IPS-18c (cell line): Measurements from ENCODE around the gene IQSEC3.
"Not testable (repeated sequence)": the region's sequence is repeated elsewhere in the genome, so short reads cannot be mapped to it uniquely, and the experiment has no call there.

Experiments
- H3K4me3 ChIP-seq: 2 replicates; pipeline ENCODE4 v1.7.0; 2013; ENCODE audit warnings: low read depth, mild to moderate bottlenecking, low read length, moderate library complexity; ENCODE audit not compliant: insufficient read depth
- H3K9me3 ChIP-seq: one replicate; pipeline ENCODE4 v1.6.1; 2013; ENCODE audit warnings: mild to moderate bottlenecking, low read length, moderate library complexity; ENCODE audit not compliant: control insufficient read depth, insufficient read depth

IQSEC3 gene

DNA sequence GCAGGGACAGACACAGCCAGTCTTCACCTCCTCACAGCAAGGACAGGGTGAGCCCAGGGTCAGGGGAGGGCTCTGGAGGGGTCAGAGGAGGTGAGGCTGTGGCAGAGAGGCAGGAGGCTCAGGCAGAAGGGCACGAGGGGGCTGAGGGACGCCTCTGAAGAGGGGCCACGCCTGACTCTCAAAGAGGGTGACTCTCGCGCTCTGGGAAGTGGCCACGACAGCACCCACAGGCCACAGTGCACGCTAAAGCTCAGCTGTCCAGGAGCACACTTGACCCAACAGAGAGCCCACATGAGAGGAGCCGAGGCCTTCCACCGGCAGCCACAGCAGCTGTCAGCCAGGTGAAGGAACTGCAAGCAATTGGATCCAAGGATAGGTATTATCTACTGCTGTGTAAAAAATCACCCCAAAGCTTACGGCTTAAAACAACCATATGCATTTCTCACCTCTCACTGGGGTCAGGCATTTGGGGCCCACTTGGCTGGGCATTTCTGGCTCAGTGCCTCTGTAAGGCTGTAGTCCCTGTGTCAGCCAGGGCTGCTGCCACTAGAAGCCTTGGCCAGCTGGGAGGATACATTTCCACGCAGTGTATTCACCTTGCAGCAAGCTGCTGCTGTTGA is 119.5 kb downstream of the IQSEC3 start:
- Histone ChIP-seq H3K9me3 (peaks cover 2% of the 10 kb centered on the region), H3K4me3 (no peak overlapping the region)

DNA sequence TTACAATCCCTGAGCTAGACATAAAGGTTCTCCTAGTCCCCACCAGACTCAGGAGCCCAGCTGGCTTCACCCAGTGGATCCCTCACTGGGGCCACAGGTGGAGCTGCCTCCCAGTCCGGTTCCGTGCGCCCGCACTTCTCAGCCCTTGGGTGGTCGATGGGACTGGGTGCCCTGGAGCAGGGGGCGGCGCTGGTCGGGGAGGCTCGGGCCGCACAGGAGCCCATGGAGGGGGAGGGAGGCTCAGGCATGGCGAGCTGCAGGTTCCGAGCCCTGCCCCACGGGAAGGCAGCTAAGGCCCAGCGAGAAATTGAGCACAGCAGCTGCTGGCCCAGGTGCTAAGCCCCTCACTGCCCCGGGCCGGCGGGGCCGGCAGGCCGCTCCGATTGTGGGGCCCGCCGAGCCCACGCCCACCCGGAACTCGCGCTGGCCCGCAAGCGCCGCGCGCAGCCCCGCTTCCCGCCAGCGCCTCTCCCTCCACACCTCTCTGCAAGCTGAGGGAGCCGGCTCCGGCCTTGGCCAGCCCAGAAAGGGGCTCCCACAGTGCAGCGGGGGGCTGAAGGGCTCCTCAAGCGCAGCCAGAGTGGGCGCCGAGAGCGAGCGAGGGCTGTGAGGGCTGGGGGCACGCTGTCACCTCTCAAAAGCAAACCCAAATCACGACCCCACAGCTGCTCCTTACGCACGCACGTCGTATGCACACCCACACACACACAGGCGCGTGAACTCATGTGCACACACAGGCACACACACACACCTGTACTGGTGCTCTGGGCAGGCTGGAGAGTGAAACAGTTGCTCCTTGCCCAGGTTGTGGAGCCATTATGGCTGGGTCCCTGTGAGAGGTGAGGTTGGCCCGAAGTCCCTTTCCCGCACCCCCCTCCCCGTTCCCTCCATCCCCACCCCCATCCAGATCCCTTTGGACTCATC is 121.7 kb downstream of the IQSEC3 start:
- H3K9me3 ChIP-seq, result not testable (repeated sequence)
- H3K4me3 ChIP-seq, result peak overlapping the region; percentile 77

DNA sequence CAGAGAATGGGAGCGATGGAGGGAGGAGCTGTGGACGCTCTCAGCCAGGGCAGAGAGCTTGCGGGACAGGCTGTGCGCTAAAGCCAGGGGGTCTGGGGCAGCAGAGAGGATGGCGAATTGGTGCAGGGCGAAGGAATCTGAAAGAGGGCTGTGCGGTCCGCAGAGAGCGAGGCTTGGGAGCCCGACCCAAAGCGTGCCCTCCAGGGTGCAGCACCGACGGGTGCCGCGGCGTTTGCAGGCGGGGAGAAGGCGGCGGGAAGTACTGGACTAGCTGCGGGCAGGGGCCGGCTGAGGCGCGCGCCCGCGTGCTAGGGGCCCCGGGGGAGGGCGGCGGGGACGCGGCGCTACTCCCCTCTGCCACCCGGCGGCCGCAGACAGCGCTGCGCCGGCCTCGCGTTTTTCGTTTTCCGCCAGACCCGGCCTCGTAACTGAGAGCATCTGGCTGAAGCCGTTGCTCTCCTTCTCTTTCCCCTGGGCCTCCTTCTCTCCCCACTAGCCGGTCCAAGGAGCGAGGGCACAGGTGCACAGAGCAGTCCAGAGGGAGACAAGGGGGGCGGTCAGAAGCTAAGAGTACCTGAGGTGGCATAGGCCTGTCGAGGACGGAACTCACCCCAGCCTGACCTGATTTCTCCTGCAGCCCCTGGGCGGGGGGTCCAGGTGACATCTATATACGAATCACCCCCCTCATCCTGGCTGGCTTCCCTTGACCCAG is 122.5 kb downstream of the IQSEC3 start:
- H3K4me3 ChIP-seq, result peak overlapping the region; percentile 77
- peaks cover 2% of the 10 kb centered on the region for H3K9me3 ChIP-seq

DNA sequence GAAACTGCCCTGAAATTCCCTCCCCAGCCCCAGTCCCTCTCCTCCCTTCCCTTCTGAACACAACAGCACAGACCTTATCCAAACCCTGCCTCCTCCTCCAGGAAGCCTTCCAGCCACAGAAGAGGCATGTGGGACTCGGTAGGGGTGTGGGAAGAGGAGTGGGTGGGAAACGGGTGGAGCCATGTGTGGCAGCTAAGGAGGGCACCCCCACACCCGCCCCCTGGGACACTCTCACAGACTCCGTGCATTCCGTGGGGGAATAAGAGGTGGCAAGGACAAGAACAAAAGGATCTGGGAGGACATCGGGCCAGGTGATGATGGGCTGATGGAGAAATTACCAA is 123.0 kb downstream of the IQSEC3 start:
- peaks cover 2% of the 10 kb centered on the region for H3K9me3 ChIP-seq
- no peak overlapping the region for H3K4me3 ChIP-seq

DNA sequence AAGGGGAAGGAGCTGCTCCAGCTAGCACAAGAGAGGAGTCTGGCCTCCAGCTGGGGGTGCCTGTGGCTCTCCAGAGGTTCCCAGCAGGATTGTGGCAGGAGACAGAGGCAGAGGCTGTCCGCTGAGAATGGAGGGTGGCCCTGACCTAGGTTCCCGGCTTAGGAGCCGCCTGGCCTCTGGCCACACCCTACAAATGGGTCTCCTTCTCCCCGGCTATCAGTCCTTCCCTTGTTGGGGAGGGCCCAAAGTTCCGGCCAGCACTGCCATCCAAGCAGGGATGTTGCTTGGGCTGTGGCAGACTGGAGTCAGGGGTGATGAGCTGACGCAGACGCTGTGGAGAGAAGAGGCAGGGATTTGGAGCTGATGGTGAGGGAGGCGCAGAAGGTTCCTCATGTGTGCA is 124.3 kb downstream of the IQSEC3 start:
- Histone ChIP-seq H3K4me3 (no peak overlapping the region), H3K9me3 (peaks cover 2% of the 10 kb centered on the region)

DNA sequence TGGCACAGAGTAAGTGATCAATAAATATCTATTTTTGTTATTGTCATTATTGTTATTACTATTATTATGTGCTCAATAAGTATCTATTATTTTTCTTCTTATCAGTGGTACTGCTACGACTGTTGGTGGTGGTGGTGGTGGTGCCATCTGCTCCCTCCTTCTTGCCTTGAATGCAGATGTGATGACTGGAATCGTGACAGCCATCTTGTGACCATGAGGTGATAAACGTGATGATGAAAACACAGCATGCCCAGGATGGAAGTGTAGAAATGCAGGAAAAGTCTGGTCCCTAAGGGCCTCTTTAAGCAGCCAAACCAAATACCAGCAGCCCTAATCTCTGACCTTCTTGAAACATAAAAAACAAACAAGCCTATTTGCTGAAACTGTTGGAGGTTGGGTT is 125.0 kb downstream of the IQSEC3 start:
- no peak overlapping the region for H3K4me3 ChIP-seq
- H3K9me3 ChIP-seq, result peaks cover 2% of the 10 kb centered on the region

DNA sequence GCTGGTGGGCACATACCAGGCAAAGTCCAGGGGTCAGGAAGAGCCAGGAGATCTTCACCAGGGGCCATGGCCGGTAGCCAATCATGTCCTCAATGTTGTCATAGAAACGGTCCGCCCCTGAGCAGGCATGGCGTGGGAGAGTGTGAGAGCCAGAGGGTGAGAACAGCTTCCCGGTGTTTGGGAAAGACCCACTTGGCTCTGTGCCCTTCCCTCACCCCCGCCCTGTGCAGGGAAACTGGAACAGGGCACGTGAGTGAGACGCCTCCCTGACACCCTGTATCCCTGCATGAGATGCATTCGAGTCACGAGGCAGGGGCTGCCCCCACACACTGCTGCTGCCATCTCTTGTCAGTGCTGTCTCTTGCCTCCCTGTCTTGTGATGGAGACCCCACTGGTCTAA is 126.7 kb downstream of the IQSEC3 start:
- Histone ChIP-seq H3K9me3 (peaks cover 2% of the 10 kb centered on the region), H3K4me3 (no peak overlapping the region)

DNA sequence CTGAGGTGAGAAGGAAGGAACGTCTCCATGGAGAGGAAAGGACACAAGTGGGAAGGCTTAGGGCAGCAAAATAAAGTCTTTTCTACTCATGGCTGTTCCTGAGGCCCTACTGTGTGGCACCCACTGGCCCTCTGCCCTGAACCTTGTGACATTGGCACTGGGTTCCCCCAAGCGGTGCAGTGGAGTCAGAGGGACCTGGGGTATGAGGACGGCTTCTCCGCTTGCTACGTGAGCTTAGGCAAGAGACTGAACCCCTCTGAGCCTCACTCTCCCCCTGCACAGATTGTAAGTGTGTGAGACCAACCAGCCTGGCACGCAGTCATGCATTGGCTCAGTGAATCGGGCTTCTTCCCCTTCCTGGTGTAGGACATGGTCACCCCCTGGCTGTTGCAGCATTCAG is 127.7 kb downstream of the IQSEC3 start:
- H3K4me3 ChIP-seq, result no peak overlapping the region
- peaks cover 2% of the 10 kb centered on the region for H3K9me3 ChIP-seq

DNA sequence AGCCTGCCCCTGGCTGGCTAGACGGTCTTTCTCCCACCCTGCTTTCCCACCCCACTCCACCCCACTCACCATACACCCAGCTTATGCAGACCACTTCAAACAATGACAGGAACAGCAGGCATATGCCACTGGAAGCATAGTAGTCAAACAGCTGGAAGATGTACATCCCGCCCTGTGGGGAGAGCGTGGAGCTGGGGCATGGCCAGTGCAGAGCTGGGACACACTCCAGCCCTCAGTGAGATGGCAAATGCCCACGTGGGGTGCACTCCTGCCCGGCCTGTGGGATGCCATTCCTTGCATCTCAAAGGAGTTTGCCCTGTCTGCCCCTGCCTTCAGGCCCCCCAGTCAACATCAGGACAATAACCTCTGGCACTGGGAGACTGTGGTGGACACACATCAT is 128.6 kb downstream of the IQSEC3 start:
- Histone ChIP-seq H3K4me3 (no peak overlapping the region), H3K9me3 (no peaks in the 10 kb centered on the region)

DNA sequence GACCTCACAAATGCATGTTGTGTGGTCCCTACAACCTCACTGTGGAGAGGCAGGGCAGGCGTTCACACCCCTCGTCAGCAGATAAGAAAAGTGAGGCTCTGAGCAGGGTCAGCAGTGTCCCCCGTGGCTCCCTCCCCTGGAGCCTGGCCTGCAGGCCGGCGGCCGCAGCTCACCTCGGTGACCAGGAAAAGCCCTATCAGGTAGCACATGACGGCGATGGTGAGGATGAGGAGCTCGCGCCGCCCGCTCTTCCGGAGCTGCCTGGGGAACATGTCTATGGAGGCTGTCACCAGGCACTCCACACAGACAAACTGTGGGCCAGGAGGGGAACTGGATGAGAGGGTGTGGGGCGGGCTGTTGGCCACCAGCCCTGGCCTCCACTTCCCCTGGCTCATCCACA is 129.4 kb downstream of the IQSEC3 start:
- Histone ChIP-seq H3K9me3 (no peaks in the 10 kb centered on the region), H3K4me3 (no peak overlapping the region)

DNA sequence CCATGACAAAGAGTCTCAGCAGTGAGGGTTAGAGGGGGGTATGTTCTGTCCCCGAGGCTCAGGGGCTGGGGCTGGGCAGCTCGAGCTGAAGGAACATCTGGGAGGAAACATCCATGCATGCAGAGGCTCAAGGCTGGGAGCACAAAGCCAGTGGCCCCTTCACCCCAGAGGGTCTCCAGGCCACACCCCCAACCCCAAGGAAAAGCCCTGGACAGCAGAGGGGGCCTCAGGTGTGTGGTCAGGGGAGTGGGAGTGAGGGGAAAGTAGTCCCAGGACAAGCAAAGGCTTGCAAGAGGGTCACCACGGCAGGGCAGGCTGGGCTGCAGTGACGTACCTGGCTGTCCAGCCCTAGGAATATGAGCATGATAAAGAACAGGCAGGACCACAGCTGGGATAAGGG is 129.9 kb downstream of the IQSEC3 start:
- Histone ChIP-seq H3K4me3 (no peak overlapping the region), H3K9me3 (no peaks in the 10 kb centered on the region)

DNA sequence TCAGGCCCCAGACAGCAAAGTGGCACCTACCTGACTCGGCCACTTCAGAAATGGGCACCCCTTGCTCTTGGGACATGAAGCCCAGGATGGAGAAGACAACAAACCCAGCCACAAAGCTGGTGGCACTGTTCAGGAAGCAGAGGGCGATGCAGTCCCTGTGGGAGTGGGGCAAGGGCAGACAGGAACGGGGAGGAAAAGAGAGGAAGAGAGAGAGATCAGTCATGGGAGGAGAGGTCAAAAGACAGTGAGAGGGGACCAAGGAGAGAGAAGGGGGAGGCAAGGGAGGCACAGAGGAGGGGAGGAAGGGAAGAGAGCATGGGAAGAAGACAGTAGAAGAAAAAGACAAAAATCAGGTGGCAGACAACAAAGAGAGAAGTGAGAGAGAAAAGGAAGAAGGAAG is 130.8 kb downstream of the IQSEC3 start:
- no peak overlapping the region for H3K4me3 ChIP-seq
- H3K9me3 ChIP-seq, result no peaks in the 10 kb centered on the region

DNA sequence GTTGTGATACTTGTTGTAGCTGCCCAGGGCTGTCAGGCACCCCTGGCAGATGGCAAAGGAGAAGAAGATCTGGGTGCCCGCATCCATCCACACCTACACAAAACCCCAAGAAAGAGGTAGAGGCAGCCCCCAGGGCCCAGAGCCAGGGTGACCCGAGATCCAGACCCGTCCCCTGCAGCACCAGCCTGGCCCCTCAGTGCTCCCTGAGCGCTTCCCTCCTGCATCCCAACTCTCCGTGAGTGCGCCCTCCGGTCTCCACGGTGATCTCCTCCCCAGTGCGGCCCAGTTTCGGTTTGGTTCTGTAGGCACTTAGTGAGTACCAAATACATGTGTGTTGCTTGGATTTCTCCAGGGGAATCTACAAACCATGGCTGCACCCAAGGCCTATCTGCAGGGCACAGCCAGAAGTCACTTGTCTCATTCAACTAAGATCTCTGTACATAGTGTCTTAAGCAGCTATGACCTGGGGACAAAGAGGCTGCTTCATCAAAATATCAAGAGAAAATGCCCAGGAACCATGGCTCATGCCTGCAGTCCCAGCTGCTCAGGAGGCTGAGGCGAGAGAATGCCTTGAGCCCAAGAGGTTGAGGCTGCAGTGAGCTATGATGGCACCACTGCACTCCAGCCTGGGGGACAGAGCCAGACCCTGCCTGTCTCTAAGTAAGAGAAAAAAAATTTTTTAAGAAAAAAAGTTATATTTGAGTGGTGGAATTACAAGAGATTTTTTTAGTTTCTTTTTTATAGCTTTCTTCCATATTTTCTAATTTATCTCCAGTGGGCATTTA is 131.5 kb downstream of the IQSEC3 start:
- H3K9me3 ChIP-seq, result no peaks in the 10 kb centered on the region
- no peak overlapping the region for H3K4me3 ChIP-seq

DNA sequence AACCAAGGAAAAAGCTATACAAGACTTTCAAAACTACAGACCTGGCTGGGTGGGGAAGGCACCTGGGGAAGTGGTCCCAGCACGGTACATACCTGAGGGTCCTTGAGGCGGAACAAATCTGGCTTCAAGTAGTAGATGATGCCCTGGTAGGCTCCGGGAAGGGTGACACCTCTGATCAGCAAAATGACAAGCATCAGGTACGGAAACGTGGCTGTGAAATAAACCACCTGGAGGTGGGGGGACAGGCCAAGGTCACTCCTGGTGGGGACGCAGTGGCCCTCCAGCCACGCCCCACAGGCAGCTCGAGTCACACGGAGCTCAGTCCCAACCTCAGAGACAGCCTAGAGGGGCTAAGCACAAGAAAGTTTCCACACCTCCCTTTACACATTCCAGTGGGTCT is 132.1 kb downstream of the IQSEC3 start:
- Histone ChIP-seq H3K9me3 (no peaks in the 10 kb centered on the region), H3K4me3 (no peak overlapping the region)

DNA sequence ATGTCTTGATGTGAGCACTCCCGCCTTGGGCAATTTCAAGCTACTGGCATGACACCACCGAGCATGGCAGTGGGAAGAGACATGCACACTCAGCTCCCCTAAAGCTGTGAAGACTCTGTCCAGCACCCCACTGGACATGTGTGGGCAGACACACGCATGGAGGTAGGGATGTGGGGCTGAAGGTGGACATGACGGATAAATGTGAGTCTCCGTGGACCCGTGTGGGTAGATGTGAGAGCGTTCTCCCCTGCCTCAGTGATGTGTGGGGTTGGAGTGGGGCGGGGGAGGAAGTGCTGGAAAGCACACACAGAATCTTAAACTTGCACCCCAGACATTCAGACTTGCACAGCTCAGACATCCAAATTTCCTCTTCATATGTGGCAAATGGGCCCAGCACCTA is 134.8 kb downstream of the IQSEC3 start:
- H3K9me3 ChIP-seq, result no peaks in the 10 kb centered on the region
- H3K4me3 ChIP-seq, result no peak overlapping the region

DNA sequence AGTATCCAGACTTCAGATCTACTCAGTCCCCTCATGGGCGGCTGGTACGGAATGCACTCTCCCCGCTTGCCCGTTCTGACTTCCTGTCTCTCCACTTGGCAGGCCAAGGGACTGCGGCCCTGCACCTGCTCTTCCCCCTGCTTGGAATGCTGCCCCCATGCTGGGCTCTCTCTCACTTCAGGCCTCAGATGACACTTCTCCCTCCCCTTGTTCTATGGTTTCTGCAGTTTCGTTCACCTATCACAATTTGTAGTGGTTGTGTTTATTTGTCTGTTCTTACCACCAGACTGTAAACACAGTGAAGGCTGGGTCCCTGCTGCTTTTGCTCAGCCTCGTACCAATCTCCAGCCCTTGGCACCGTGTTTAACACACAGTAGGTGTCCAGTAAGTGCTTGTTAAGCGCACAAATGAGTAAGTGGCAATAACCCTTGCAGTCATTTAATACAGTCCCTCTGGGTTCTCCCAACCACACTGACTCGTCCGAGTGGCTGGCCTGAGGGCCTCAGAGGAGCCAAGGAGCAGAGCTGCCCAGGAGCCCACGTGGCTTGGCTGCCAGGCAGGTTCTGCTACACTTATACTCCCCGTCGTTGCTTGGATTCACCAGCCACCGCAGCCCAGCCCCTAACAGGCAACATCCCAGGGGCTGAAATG is 135.6 kb downstream of the IQSEC3 start:
- Histone ChIP-seq H3K4me3 (peak overlapping the region; percentile 15; the same call in 1 of the 2 replicates), H3K9me3 (no peaks in the 10 kb centered on the region)

DNA sequence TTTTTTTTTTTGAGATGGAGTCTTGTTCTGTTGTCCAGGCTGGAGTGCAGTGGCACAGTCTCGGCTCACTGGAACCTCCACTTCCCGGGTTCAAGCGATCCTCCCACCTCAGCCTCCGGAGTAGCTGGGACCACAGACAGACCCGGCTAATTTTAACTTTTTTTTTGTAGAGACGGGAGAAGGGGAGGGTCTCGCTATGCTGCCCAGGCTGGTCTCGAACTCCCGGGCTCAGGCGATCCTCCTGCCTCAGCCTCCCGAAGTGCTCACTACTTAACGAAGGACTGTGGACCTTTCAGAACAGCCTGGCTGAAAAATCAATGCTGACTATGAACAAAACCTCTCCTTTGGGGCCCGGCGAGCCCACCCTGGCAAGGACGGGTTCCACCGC is 136.5 kb downstream of the IQSEC3 start:
- peak overlapping the region; percentile 64 for H3K4me3 ChIP-seq
- H3K9me3 ChIP-seq, result no peaks in the 10 kb centered on the region
